HCT116 (cell line): ENCODE results near the gene BICD2. TPM values are rescaled to one million over a fixed set of nuclear protein-coding genes. Genes with fewer than 3 reads are reported as not detected.

ENCODE experiments used
- ATAC-seq: fragments of 200-7000 bp; cut with Tn5 transposase; 2 replicates; pipeline ENCODE4 v1.9.1; 2020; ENCODE audit warnings: mild to moderate bottlenecking, moderate library complexity
- BruUV-seq: library from RNA; stranded (reverse); fragments of 400-500 nt; replicated peaks from 2 replicates; lab custom pipeline; 2021; lab: Mats Ljungman, UMichigan
- CTCF ChIA-PET: fragments of 300-600 bp; sonication (Branson Sonifier 250); formaldehyde crosslinking; loops from one replicate; lab custom pipeline; 2021; ENCODE audit warnings: antibody characterized with exemption; lab: Charles Lee
- POLR2A ChIA-PET: fragments of 300-600, 350-600 bp; sonication (Branson Sonifier 250); formaldehyde crosslinking; loops from one replicate; lab custom pipeline; 2021; ENCODE audit warnings: antibody characterized with exemption; lab: Charles Lee
- RAD21 ChIA-PET, 2 experiments: fragments of 300-600 bp; sonication (Branson Sonifier 250); formaldehyde crosslinking; loops; one replicate each; lab custom pipeline; 2023; ENCODE audit warnings: low total read pairs in 2 of 2; ENCODE audit not compliant: uncharacterized antibody in 2 of 2, unreplicated experiment in 2 of 2, low non-redundant PET in 1 of 2; lab: Charles Lee
- DNase-seq: peaks from one replicate; pipeline ENCODE4 v3.0.0-alpha.2; 2010; ENCODE audit warnings: low read depth, low spot score
- H2AFZ ChIP-seq: fragments of 200-600 bp; shearing (Covaris generic), sonication (generic); 2 replicates; pipeline ENCODE4 v1.6.1; 2017; ENCODE audit warnings: low read depth, mixed run types, mixed read lengths, antibody characterized with exemption, low read length; ENCODE audit not compliant: poor library complexity, severe bottlenecking
- H3K27ac ChIP-seq: 2 replicates; pipeline ENCODE4 v1.5.1; 2012; ENCODE audit warnings: low read depth, low read length
- H3K27me3 ChIP-seq: fragments of 200-600 bp; sonication (generic); 2 replicates; pipeline ENCODE4 v1.6.1; 2016; ENCODE audit warnings: mixed run types, low read length, mixed read lengths; ENCODE audit not compliant: insufficient read depth
- H3K36me3 ChIP-seq, 2 experiments: fragments of 200-500 bp in 1 of 2; fragments of 200-600 bp in 1 of 2; sonication (Bioruptor generic) in 1 of 2; sonication (generic) in 1 of 2; 2 replicates each; pipeline versions ENCODE4 v1.5.1 to v1.6.1; 2014 to 2016; ENCODE audit warnings: low read length in 2 of 2, inconsistent platforms in 1 of 2, mixed read lengths in 1 of 2, mixed run types in 1 of 2; ENCODE audit not compliant: insufficient read depth in 2 of 2, control insufficient read depth in 1 of 2
- H3K4me1 ChIP-seq, 2 experiments: fragments of 200-600 bp in 1 of 2; sonication (generic) in 1 of 2; 2 replicates each; pipeline versions ENCODE4 v1.5.1 to v1.6.1; 2012 to 2017; ENCODE audit warnings: low read length in 2 of 2, inconsistent platforms in 1 of 2, mild to moderate bottlenecking in 1 of 2, mixed read lengths in 1 of 2, mixed run types in 1 of 2, moderate library complexity in 1 of 2; ENCODE audit not compliant: insufficient read depth in 2 of 2, control insufficient read depth in 1 of 2
- H3K4me2 ChIP-seq: fragments of 200-600 bp; sonication (generic); 2 replicates; pipeline ENCODE4 v1.6.1; 2017; ENCODE audit warnings: mixed run types, low read length, mixed read lengths
- H3K4me3 ChIP-seq, 2 experiments: fragments of 200-600 bp in 1 of 2; sonication (generic) in 1 of 2; replicated peaks in 1 of 2; 2 replicates each; pipeline ENCODE4 v1.5.1; 2011 to 2016; ENCODE audit warnings: low read length in 2 of 2, control low read depth in 1 of 2, low read depth in 1 of 2, mild to moderate bottlenecking in 1 of 2, mixed read lengths in 1 of 2, mixed run types in 1 of 2
- H3K79me2 ChIP-seq: fragments of 200-600 bp; sonication (generic); 2 replicates; pipeline ENCODE4 v1.6.1; 2017; ENCODE audit warnings: mild to moderate bottlenecking, mixed run types, low read length, moderate library complexity, mixed read lengths; ENCODE audit not compliant: insufficient read depth
- H3K9ac ChIP-seq: fragments of 200-600 bp; sonication (generic); 2 replicates; pipeline ENCODE4 v1.6.1; 2016; ENCODE audit warnings: low read length, mixed read lengths
- H3K9me2 ChIP-seq: fragments of 200-600 bp; sonication (generic), shearing (Covaris generic); 2 replicates; pipeline ENCODE4 v1.6.1; 2017; ENCODE audit warnings: mixed run types, mild to moderate bottlenecking, moderate library complexity; ENCODE audit not compliant: insufficient read depth
- H3K9me3 ChIP-seq, 2 experiments: fragments of 200-500 bp in 1 of 2; fragments of 200-600 bp in 1 of 2; sonication (Bioruptor generic) in 1 of 2; sonication (generic) in 1 of 2; 2 replicates each; pipeline ENCODE4 v1.6.1; 2014 to 2017; ENCODE audit warnings: low read length in 2 of 2, mixed read lengths in 2 of 2, inconsistent platforms in 1 of 2, low read depth in 1 of 2, mild to moderate bottlenecking in 1 of 2, mixed run types in 1 of 2, moderate library complexity in 1 of 2; ENCODE audit not compliant: control insufficient read depth in 1 of 2, insufficient read depth in 1 of 2
- H4K20me1 ChIP-seq: fragments of 200-600 bp; sonication (generic), shearing (Covaris generic); 2 replicates; pipeline ENCODE4 v1.6.1; 2017; ENCODE audit warnings: mixed run types, mild to moderate bottlenecking, moderate library complexity; ENCODE audit not compliant: insufficient read depth
- CTCF ChIP-seq, 3 experiments: fragments of 200-600 bp in 1 of 3; sonication (generic) in 1 of 3; IDR thresholded peaks in 2 of 3; conservative IDR thresholded peaks in 1 of 3; 2 replicates each; pipeline ENCODE4 v1.5.1; 2012 to 2017; ENCODE audit warnings: low read depth in 2 of 3, low read length in 2 of 3, antibody characterized with exemption in 1 of 3, borderline replicate concordance in 1 of 3, control low read depth in 1 of 3, mild to moderate bottlenecking in 1 of 3, mixed read lengths in 1 of 3, mixed run types in 1 of 3, moderate library complexity in 1 of 3; ENCODE audit not compliant: insufficient read depth in 1 of 3
- FOSL1 ChIP-seq: IDR thresholded peaks from 2 replicates; pipeline ENCODE4 v1.6.1; 2012; ENCODE audit warnings: low read depth
- POLR2A ChIP-seq: IDR thresholded peaks from 2 replicates; pipeline ENCODE4 v1.7.0; 2011; ENCODE audit warnings: borderline replicate concordance; ENCODE audit not compliant: insufficient read depth, insufficient read length; ENCODE audit errors: extremely low read depth
- ZBTB33 ChIP-seq: IDR thresholded peaks from 2 replicates; pipeline ENCODE4 v1.6.1; 2011; ENCODE audit warnings: mild to moderate bottlenecking, low read length, moderate library complexity; ENCODE audit not compliant: insufficient replicate concordance; ENCODE audit errors: extremely low read depth
- intact Hi-C: fragments of 100-400 bp; cut with micrococcal nuclease; formaldehyde crosslinking; loops from 2 replicates; pipeline ENCODE4 v1.10.0; 2022
- total RNA-seq: library from RNA; stranded (reverse); gene quantifications from one replicate; pipeline ENCODE4 v1.2.1, GENCODE V29; 2021; ENCODE audit not compliant: unreplicated experiment

Gene BICD2
- total RNA-seq, 1 experiment from 2014 or later = 23.4 TPM

GRCh38 chr9:92666236-92666635, 98.4 kb downstream of the BICD2 start:
- Histone ChIP-seq H4K20me1 (no peaks in the 10 kb centered on the region), H3K4me3 (no peak overlapping the region), H3K36me3 (peaks cover 3 to 10% of the 10 kb centered on the region in 2 experiments; a peak in 1 of 4 replicates), H3K9me3 (no peaks in the 10 kb centered on the region), H3K9me2 (no peaks in the 10 kb centered on the region), H3K27me3 (no peaks in the 10 kb centered on the region), H2AFZ (no peak overlapping the region), H3K4me1 (peaks cover 7 to 10% of the 10 kb centered on the region in 2 experiments; a peak in 3 of 4 replicates), H3K4me2 (no peak overlapping the region), H3K9ac (no peak overlapping the region), H3K79me2 (peaks cover 95% of the 10 kb centered on the region), H3K27ac (no peak overlapping the region)
- no peak for TF ChIP-seq ZBTB33
- no peak for TF ChIP-seq CTCF (IDR thresholded peaks at IDR 0.05 in 2 of 3, conservative IDR thresholded peaks at IDR 0.05 in 1 of 3; ENCODE audit: borderline replicate concordance in 1 of 3, insufficient read depth in 1 of 3, low read depth in 2 of 3, low read length in 2 of 3)
- RAD21 ChIA-PET = no interaction called here
- intact Hi-C loops = no loop called here
- POLR2A ChIA-PET = no interaction called here
- no peak for DNase-seq
- ATAC-seq = no peak
- BruUV-seq = no TSS peak
- CTCF ChIA-PET = no interaction called here

- RAD21 ChIA-PET = no interaction called here
- BruUV-seq = no TSS peak
- Histone ChIP-seq H3K9me3 (no peaks in the 10 kb centered on the region), H3K9ac (no peak overlapping the region), H2AFZ (no peak overlapping the region), H3K36me3 (peaks cover 3 to 10% of the 10 kb centered on the region in 2 experiments; a peak in 1 of 4 replicates), H3K4me1 (peaks cover 7 to 9% of the 10 kb centered on the region in 2 experiments; a peak in 3 of 4 replicates), H3K27me3 (no peaks in the 10 kb centered on the region), H3K9me2 (no peaks in the 10 kb centered on the region), H3K79me2 (peaks cover 95% of the 10 kb centered on the region), H3K27ac (no peak overlapping the region), H3K4me3 (no peak overlapping the region), H3K4me2 (no peak overlapping the region), H4K20me1 (no peaks in the 10 kb centered on the region)
- ATAC-seq = no peak
- intact Hi-C loops = no loop called here
- POLR2A ChIA-PET = no interaction called here
- TF ChIP-seq POLR2A (no peak), FOSL1 (no peak)
- DNase-seq = no peak
- CTCF ChIA-PET = no interaction called here
These were observed 98.8 kb downstream of the BICD2 start for GRCh38 chr9:92665836-92666235.
